ENCODE results near the gene E2F3. TPM values are rescaled to one million over a fixed set of nuclear protein-coding genes. Genes with fewer than 3 reads are reported as not detected.

The E2F3 gene
- polyA plus RNA-seq, 2 of the 4 experiments (the other 2 are of a cell fraction), result 14.4 to 18.0 TPM

- 97% methylated on average over 5 of the region's 5 CpGs for WGBS (ENCODE audit: missing lambda C conversion rate)
- Histone ChIP-seq H3K27ac (no peak overlapping the region), H3K4me2 (no peak overlapping the region), H3K9me3 (no peaks in the 10 kb centered on the region), H3K4me3 (no peak overlapping the region), H3K4me1 (peaks cover 12% of the 10 kb centered on the region; the same call in 2 of the 3 replicates)
- no peak for TF ChIP-seq TP53 (CRISPR knock-in tag; IDR thresholded peaks at IDR 0.05)
- TF ChIP-seq EHF (CRISPR knock-in tag; IDR thresholded peaks at IDR 0.05), result no peak
- TF ChIP-seq ZNF302 (CRISPR knock-in tag; IDR thresholded peaks at IDR 0.05), result no peak
- TF ChIP-seq HEYL (CRISPR knock-in tag; IDR thresholded peaks at IDR 0.05), result no peak
- no peak for TF ChIP-seq KDM5A (IDR thresholded peaks at IDR 0.05)
- TF ChIP-seq JUNB (IDR thresholded peaks at IDR 0.05), result no peak
- no peak for TF ChIP-seq CBX8 (IDR thresholded peaks at IDR 0.05)
- no peak for TF ChIP-seq NFE2L2 (conservative IDR thresholded peaks at IDR 0.05; ENCODE audit: low read length)
- TF ChIP-seq RFX5 (IDR thresholded peaks at IDR 0.05), result no peak
- TF ChIP-seq CHD4 (IDR thresholded peaks at IDR 0.05; ENCODE audit: borderline replicate concordance), result no peak
- TF ChIP-seq HMGXB4 (CRISPR knock-in tag; IDR thresholded peaks at IDR 0.05; ENCODE audit: borderline replicate concordance), result no peak
- TF ChIP-seq RARB (CRISPR knock-in tag; IDR thresholded peaks at IDR 0.05), result no peak
- no peak for TF ChIP-seq CHD2 (IDR thresholded peaks at IDR 0.05; ENCODE audit: low read length, partially characterized antibody)
- TF ChIP-seq HOXA7 (CRISPR knock-in tag; IDR thresholded peaks at IDR 0.05), result no peak
- ChIA-PET POLR2A (interaction anchor here (1.8 kb wide), 1 partner anchor 10 kb away, joined by 6 read pairs; no protein-coding TSS in a partner anchor), CTCF (interaction anchor here (0.6 to 2.7 kb wide), 2 partner anchors 8 to 91 kb away, joined by 3 to 11 read pairs; no protein-coding TSS in a partner anchor)
- no peak for ATAC-seq
- no peak for DNase-seq (ENCODE audit: low read depth in 1 of 2, low spot score in 1 of 2)
- no peak for FAIRE-seq
These were observed 11.0 kb downstream of the E2F3 start for GRCh38 chr6:20412682-20413073.

- TF ChIP-seq GATA3 (IDR thresholded peaks at IDR 0.05; ENCODE audit: borderline replicate concordance) (no peak), RFX5 (IDR thresholded peaks at IDR 0.05) (no peak), ELK1 (IDR thresholded peaks at IDR 0.05; ENCODE audit: low read depth, low read length) (no peak), MYC (IDR thresholded peaks at IDR 0.05; ENCODE audit: borderline replicate concordance, low read length) (no peak), HMGXB4 (CRISPR knock-in tag; IDR thresholded peaks at IDR 0.05; ENCODE audit: borderline replicate concordance) (no peak), CBX2 (IDR thresholded peaks at IDR 0.05; ENCODE audit: borderline replicate concordance, low read depth) (no peak), E2F6 (IDR thresholded peaks at IDR 0.05; ENCODE audit: borderline replicate concordance, low read depth) (no peak), RAD21 (conservative IDR thresholded peaks at IDR 0.05 in 1 of 2, IDR thresholded peaks at IDR 0.05 in 1 of 2) (no peak)
These were observed 12.1 kb downstream of the E2F3 start for GRCh38 chr6:20413826-20414225.

More at GRCh38 chr6:20413826-20414225, 12.1 kb downstream of the E2F3 start:
- ATAC-seq, result no peak
- WGBS (ENCODE audit: missing lambda C conversion rate), result 96% methylated on average over 3 of the region's 3 CpGs
- Histone ChIP-seq H3K4me1 (peaks cover 12% of the 10 kb centered on the region; the same call in 2 of the 3 replicates), H3K9me3 (no peaks in the 10 kb centered on the region), H3K4me3 (no peak overlapping the region), H3K4me2 (no peak overlapping the region), H3K27ac (no peak overlapping the region)
- no peak for DNase-seq (ENCODE audit: low read depth in 1 of 2, low spot score in 1 of 2)
- CTCF ChIA-PET, result interaction anchor here (2.7 kb wide), 1 partner anchor 9 kb away, joined by 11 read pairs; no protein-coding TSS in a partner anchor
- POLR2A ChIA-PET, result interaction anchor here (0.9 kb wide), 1 partner anchor 10 kb away, joined by 3 read pairs; no protein-coding TSS in a partner anchor
- FAIRE-seq, result no peak

All from A549 (cell line).